B cell (primary cell): Measurements from ENCODE around the gene GRK5.

ENCODE experiments used
- EZH2 ChIP-seq: IDR thresholded peaks from 2 replicates; pipeline ENCODE4 v1.6.1; 2012; ENCODE audit warnings: borderline replicate concordance, low read depth, mild to moderate bottlenecking, moderate library complexity, low read length; ENCODE audit not compliant: insufficient read depth, poor library complexity, severe bottlenecking
- TF ChIP-seq, protein P1 (sequence below): fragments of 200-600 bp; IDR thresholded peaks from one replicate; pipeline ENCODE4 v1.8.0; 2022; ENCODE audit warnings: antibody characterized with exemption, mild to moderate bottlenecking

DNA sequence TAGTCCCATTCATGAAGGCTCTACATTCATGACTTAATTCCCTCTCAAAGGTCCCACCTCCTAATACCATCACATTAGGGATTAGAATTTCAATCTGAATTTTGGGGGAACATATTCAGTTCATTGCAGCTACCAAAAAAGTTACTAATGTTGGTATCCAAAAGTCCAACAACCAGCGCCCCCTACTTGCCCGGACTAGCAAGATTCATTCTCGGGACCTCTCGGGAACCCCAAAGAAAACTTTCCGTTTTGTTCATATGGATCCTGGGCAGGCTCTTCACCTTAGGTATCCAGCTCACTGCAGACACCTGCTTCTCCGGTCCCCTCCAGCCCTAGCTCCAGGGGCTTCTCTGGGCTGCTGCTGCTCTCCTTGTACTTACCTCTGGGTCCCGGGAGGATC is 8.9 kb upstream of the GRK5 start:
- TF ChIP-seq, protein P1, sequence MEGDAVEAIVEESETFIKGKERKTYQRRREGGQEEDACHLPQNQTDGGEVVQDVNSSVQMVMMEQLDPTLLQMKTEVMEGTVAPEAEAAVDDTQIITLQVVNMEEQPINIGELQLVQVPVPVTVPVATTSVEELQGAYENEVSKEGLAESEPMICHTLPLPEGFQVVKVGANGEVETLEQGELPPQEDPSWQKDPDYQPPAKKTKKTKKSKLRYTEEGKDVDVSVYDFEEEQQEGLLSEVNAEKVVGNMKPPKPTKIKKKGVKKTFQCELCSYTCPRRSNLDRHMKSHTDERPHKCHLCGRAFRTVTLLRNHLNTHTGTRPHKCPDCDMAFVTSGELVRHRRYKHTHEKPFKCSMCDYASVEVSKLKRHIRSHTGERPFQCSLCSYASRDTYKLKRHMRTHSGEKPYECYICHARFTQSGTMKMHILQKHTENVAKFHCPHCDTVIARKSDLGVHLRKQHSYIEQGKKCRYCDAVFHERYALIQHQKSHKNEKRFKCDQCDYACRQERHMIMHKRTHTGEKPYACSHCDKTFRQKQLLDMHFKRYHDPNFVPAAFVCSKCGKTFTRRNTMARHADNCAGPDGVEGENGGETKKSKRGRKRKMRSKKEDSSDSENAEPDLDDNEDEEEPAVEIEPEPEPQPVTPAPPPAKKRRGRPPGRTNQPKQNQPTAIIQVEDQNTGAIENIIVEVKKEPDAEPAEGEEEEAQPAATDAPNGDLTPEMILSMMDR: peak; percentile 43
- TF ChIP-seq EZH2: no peak
